H1 (cell line): ENCODE data around the gene ZNF791. TPM values are rescaled to one million over a fixed set of nuclear protein-coding genes. Genes with fewer than 3 reads are reported as not detected.

Source experiments
- CTCF ChIA-PET: fragments of 300-600 bp; sonication (Branson Sonifier 250); formaldehyde crosslinking; loops from one replicate; lab custom pipeline; 2021; ENCODE audit not compliant: partially characterized antibody; lab: Charles Lee
- POLR2A ChIA-PET: fragments of 300-600 bp; sonication (Branson Sonifier 250); formaldehyde crosslinking; loops from one replicate; lab custom pipeline; 2021; ENCODE audit warnings: inconsistent platforms; ENCODE audit not compliant: partially characterized antibody; lab: Charles Lee
- DNase-seq, 2 experiments: peaks; one replicate each; pipeline versions ENCODE4 v3.0.0 to v3.0.0-alpha.2; 2010 to 2022; ENCODE audit warnings: low spot score in 2 of 2, low read depth in 1 of 2, mixed read lengths in 1 of 2
- FAIRE-seq: peaks from 2 replicates; lab custom pipeline; 2011; peaks lifted over from hg19 to GRCh38; lab: Jason Lieb, UNC
- H2AFZ ChIP-seq: 2 replicates; pipeline ENCODE4 v1.8.1; 2012; ENCODE audit warnings: low read length, inconsistent platforms
- H2AK5ac ChIP-seq: 2 replicates; pipeline ENCODE4 v1.6.1; 2013; ENCODE audit warnings: low read depth, low read length
- H2BK120ac ChIP-seq: replicated peaks from 2 replicates; pipeline ENCODE3; 2013; ENCODE audit warnings: low read depth, low read length, inconsistent platforms
- H2BK12ac ChIP-seq: 2 replicates; pipeline ENCODE4 v1.6.1; 2013; ENCODE audit warnings: low read depth, low read length
- H2BK15ac ChIP-seq: 2 replicates; pipeline ENCODE4 v1.6.1; 2013; ENCODE audit warnings: low read length
- H2BK20ac ChIP-seq: 2 replicates; pipeline ENCODE4 v1.6.1; 2013; ENCODE audit warnings: low read length
- H2BK5ac ChIP-seq: 2 replicates; pipeline ENCODE4 v1.6.1; 2013; ENCODE audit warnings: low read depth, low read length
- H3K14ac ChIP-seq: 2 replicates; pipeline ENCODE4 v1.6.1; 2013; ENCODE audit warnings: inconsistent platforms; ENCODE audit not compliant: insufficient read length
- H3K18ac ChIP-seq: 2 replicates; pipeline ENCODE4 v1.6.1; 2013; ENCODE audit warnings: low read length; ENCODE audit errors: extremely low read depth
- H3K23ac ChIP-seq: 2 replicates; pipeline ENCODE4 v1.6.1; 2013; ENCODE audit warnings: inconsistent platforms; ENCODE audit not compliant: insufficient read length
- H3K23me2 ChIP-seq: 2 replicates; pipeline ENCODE4 v1.6.1; 2013; ENCODE audit warnings: low read depth, low read length
- H3K27ac ChIP-seq: 2 replicates; pipeline ENCODE4 v1.6.1; 2011; ENCODE audit warnings: low read depth, low read length, inconsistent platforms
- H3K27me3 ChIP-seq, 4 experiments: replicated peaks in 1 of 4; 1 replicate in 1 of 4; 2 replicates in 3 of 4; pipeline versions ENCODE4 v1.6.1 to v1.8.1; 2011 to 2013; ENCODE audit warnings: low read length in 3 of 4, mild to moderate bottlenecking in 3 of 4, inconsistent platforms in 2 of 4, mixed read lengths in 2 of 4, moderate library complexity in 1 of 4; ENCODE audit not compliant: control insufficient read depth in 3 of 4, insufficient read depth in 3 of 4; ENCODE audit errors: extremely low read depth in 1 of 4
- H3K36me3 ChIP-seq, 4 experiments: 2 replicates each; pipeline versions ENCODE4 v1.6.1 to v1.8.1; 2011 to 2013; ENCODE audit warnings: mild to moderate bottlenecking in 4 of 4, low read length in 3 of 4, moderate library complexity in 2 of 4, control low read depth in 1 of 4, inconsistent platforms in 1 of 4; ENCODE audit not compliant: insufficient read depth in 4 of 4, control insufficient read depth in 2 of 4
- H3K4ac ChIP-seq: replicated peaks from 2 replicates; pipeline ENCODE3; 2013; ENCODE audit warnings: low read length, low read depth, mixed read lengths, inconsistent platforms; ENCODE audit not compliant: insufficient read length
- H3K4me1 ChIP-seq, 4 experiments: replicated peaks in 1 of 4; 1 replicate in 1 of 4; 2 replicates in 3 of 4; pipeline versions ENCODE4 v1.6.1 to v1.8.1; 2011 to 2013; ENCODE audit warnings: low read length in 3 of 4, inconsistent platforms in 2 of 4, mixed read lengths in 1 of 4; ENCODE audit not compliant: insufficient read depth in 4 of 4, control insufficient read depth in 3 of 4
- H3K4me2 ChIP-seq, 2 experiments: 2 replicates each; pipeline versions ENCODE4 v1.6.1 to v1.8.1; 2011 to 2013; ENCODE audit warnings: low read depth in 2 of 2, low read length in 2 of 2, control low read depth in 1 of 2, inconsistent platforms in 1 of 2, mild to moderate bottlenecking in 1 of 2; ENCODE audit not compliant: insufficient read depth in 1 of 2
- H3K4me3 ChIP-seq, 4 experiments: fragments of 200-600, 300-600 bp in 1 of 4; sonication (generic), shearing (Covaris generic), sonication (Bioruptor Twin) in 1 of 4; 2 replicates each; pipeline versions ENCODE4 v1.5.1 to v1.8.1; 2011 to 2016; ENCODE audit warnings: low read length in 4 of 4, low read depth in 3 of 4, control low read depth in 2 of 4, inconsistent platforms in 2 of 4, mild to moderate bottlenecking in 2 of 4, mixed read lengths in 1 of 4, moderate library complexity in 1 of 4; ENCODE audit not compliant: insufficient read depth in 2 of 4; ENCODE audit errors: extremely low read depth in 1 of 4
- H3K56ac ChIP-seq: replicated peaks from 2 replicates; pipeline ENCODE3; 2013; ENCODE audit warnings: low read depth, mild to moderate bottlenecking, mixed read lengths, low read length, inconsistent platforms; ENCODE audit not compliant: insufficient read length
- H3K79me1 ChIP-seq: 2 replicates; pipeline ENCODE4 v1.6.1; 2013; ENCODE audit warnings: low read depth, low read length, control low read depth
- H3K79me2 ChIP-seq, 2 experiments: 2 replicates each; pipeline versions ENCODE4 v1.6.1 to v1.8.1; 2012 to 2013; ENCODE audit warnings: low read length in 2 of 2, mild to moderate bottlenecking in 2 of 2, inconsistent platforms in 1 of 2; ENCODE audit not compliant: insufficient read depth in 2 of 2, control insufficient read depth in 1 of 2
- H3K9ac ChIP-seq, 4 experiments: replicated peaks in 1 of 4; 1 replicate in 1 of 4; 2 replicates in 3 of 4; pipeline versions ENCODE4 v1.6.1 to v1.8.1; 2011 to 2013; ENCODE audit warnings: low read depth in 3 of 4, low read length in 3 of 4, control low read depth in 2 of 4, mild to moderate bottlenecking in 2 of 4, moderate library complexity in 2 of 4, inconsistent platforms in 1 of 4; ENCODE audit errors: extremely low read depth in 1 of 4
- H3K9me3 ChIP-seq, 2 experiments: 2 replicates each; pipeline versions ENCODE4 v1.6.1 to v1.8.1; 2012 to 2013; ENCODE audit warnings: mild to moderate bottlenecking in 2 of 2, moderate library complexity in 2 of 2, control low read depth in 1 of 2, inconsistent platforms in 1 of 2, low read depth in 1 of 2, low read length in 1 of 2, mixed read lengths in 1 of 2; ENCODE audit not compliant: insufficient read depth in 2 of 2
- H4K20me1 ChIP-seq, 2 experiments: replicated peaks in 1 of 2; 2 replicates each; pipeline versions ENCODE3 to v1.8.1; 2011 to 2013; ENCODE audit warnings: inconsistent platforms in 2 of 2, low read length in 2 of 2, mild to moderate bottlenecking in 1 of 2; ENCODE audit not compliant: insufficient read depth in 2 of 2, control insufficient read depth in 1 of 2
- H4K5ac ChIP-seq: 2 replicates; pipeline ENCODE4 v1.6.1; 2013; ENCODE audit warnings: low read length, low read depth, mixed read lengths, inconsistent platforms; ENCODE audit not compliant: insufficient read length
- H4K8ac ChIP-seq: 2 replicates; pipeline ENCODE4 v1.8.0; 2013; ENCODE audit warnings: mild to moderate bottlenecking, moderate library complexity, low read length, inconsistent platforms; ENCODE audit not compliant: insufficient read depth; ENCODE audit errors: extremely low read depth
- H4K91ac ChIP-seq: replicated peaks from 2 replicates; pipeline ENCODE3; 2013; ENCODE audit warnings: low read length, mixed read lengths, inconsistent platforms; ENCODE audit not compliant: insufficient read length
- SAP30 ChIP-seq: fragments of 300-600 bp; sonication (generic); IDR thresholded peaks from 2 replicates; pipeline ENCODE4 v1.7.1; 2012; ENCODE audit warnings: low read length, moderate library complexity, mild to moderate bottlenecking, inconsistent platforms; ENCODE audit not compliant: insufficient read depth, insufficient replicate concordance
- WGBS, 2 experiments: shearing (Covaris generic) in 1 of 2; methylation state at CpG; one replicate each; pipeline versions ENCODE4 v1.1.6 to v1.1.7; 2013 to 2015; ENCODE audit warnings: low lambda C conversion rate in 2 of 2, mixed read lengths in 2 of 2, inconsistent platforms in 1 of 2, low coverage in 1 of 2, missing lambda C conversion rate in 1 of 2; ENCODE audit not compliant: insufficient replicate concordance in 2 of 2, insufficient coverage in 1 of 2, insufficient read length in 1 of 2; ENCODE audit errors: extremely low coverage in 1 of 2, missing lambda C conversion rate in 1 of 2; 5-methylcytosine and 5-hydroxymethylcytosine counted together
- polyA plus RNA-seq, 7 experiments: library from polyadenylated mRNA; depleted of rRNA in 3 of 7; stranded (reverse) in 5 of 7; unstranded in 2 of 7; fragments of >200 nt in 5 of 7; fragments of 200-250 nt in 2 of 7; gene quantifications; 1 replicate in 5 of 7; 2 replicates in 1 of 7; 4 replicates in 1 of 7; pipeline versions ENCODE4 v1.2.1 to v1.2.3, GENCODE V29; 2011 to 2013; ENCODE audit warnings: missing spikeins in 2 of 7, mixed read lengths in 2 of 7
- total RNA-seq: library from RNA; stranded (reverse); fragmentation: NEBNext Ultra II Directional; extraction: Animal tissue kit (Norgen Biotek cat#: 25700); gene quantifications from 2 replicates; pipeline ENCODE4 v1.2.1, GENCODE V29; 2021

ZNF791 gene
- total and polyA plus RNA-seq, 2 of the 8 experiments (the other 6 are each of a cell fraction or from before 2014, with no cell fraction given) = 4.1 to 18.6 TPM

GRCh38 chr19:12665671-12666264, 55.0 kb downstream of the ZNF791 start:
- H3K9ac ChIP-seq = peak overlapping the region in 3 of 4 experiments; percentile 10 to 91 (median 71); a peak in 4 of 7 replicates
- peak overlapping the region; percentile 82 for H4K8ac ChIP-seq
- peak overlapping the region; percentile 17; the same call in 1 of the 2 replicates for H2AK5ac ChIP-seq
- H3K79me2 ChIP-seq = peaks cover 0 to 22% of the 10 kb centered on the region in 2 experiments; a peak in 1 of 4 replicates
- H3K9me3 ChIP-seq = no peaks in the 10 kb centered on the region
- no peak overlapping the region for H3K18ac ChIP-seq
- H2AFZ ChIP-seq = no peak overlapping the region
- no peak for FAIRE-seq
- H3K23me2 ChIP-seq = peaks cover 24% of the 10 kb centered on the region
- no peak overlapping the region for H4K91ac ChIP-seq
- POLR2A ChIA-PET = interaction anchor here (0.8 to 5.3 kb wide), 7 partner anchors 11 to 1835 kb away, joined by 3 to 31 read pairs (median 7); partner anchors contain the start of genes DHPS and TNPO2
- no peak overlapping the region for H3K4ac ChIP-seq
- no peak overlapping the region for H4K5ac ChIP-seq
- H2BK120ac ChIP-seq = no peak overlapping the region
- CTCF ChIA-PET = interaction anchor here (0.8 to 2.3 kb wide), 5 partner anchors 9 to 102 kb away, joined by 3 to 7 read pairs (median 6); no protein-coding TSS in a partner anchor
- H3K27me3 ChIP-seq = no peaks in the 10 kb centered on the region; a peak in 1 of 7 replicates
- H2BK20ac ChIP-seq = no peak overlapping the region
- H2BK12ac ChIP-seq = peak overlapping the region; percentile 68; the same call in 1 of the 2 replicates
- peaks cover 0 to 9% of the 10 kb centered on the region in 2 experiments for H4K20me1 ChIP-seq
- H3K56ac ChIP-seq = no peak overlapping the region
- DNase-seq = no peak
- no peak overlapping the region for H3K23ac ChIP-seq
- peaks cover 4% of the 10 kb centered on the region; the same call in 1 of the 2 replicates for H3K79me1 ChIP-seq
- H2BK15ac ChIP-seq = no peak overlapping the region
- H3K4me2 ChIP-seq = peak overlapping the region; percentile 99 to 100
- 85% methylated on average over 12 of the region's 12 CpGs; no CpG with 5 or more reads in 1 of the 2 experiments for WGBS, 2 experiments
- peak overlapping the region; percentile 88 to 97 (median 92) for H3K4me3 ChIP-seq
- H2BK5ac ChIP-seq = peak overlapping the region; percentile 55; the same call in 1 of the 2 replicates
- peaks cover 6 to 10% (median 6%) of the 10 kb centered on the region in 4 experiments; a peak in 5 of 8 replicates for H3K36me3 ChIP-seq
- H3K4me1 ChIP-seq = peaks cover 3 to 22% (median 7%) of the 10 kb centered on the region in 4 experiments
- H3K14ac ChIP-seq = no peak overlapping the region
- H3K27ac ChIP-seq = 0 out of 2 replicates have a peak overlapping the region, but pooled peaks have one; percentile 27
- no peak for TF ChIP-seq SAP30
